ACC112 (cell line): ENCODE data around the gene NXNL1.
A peak's percentile ranks its signal among the peaks of the same experiment; 100 is the strongest.
"Not testable (repeated sequence)": the region's sequence is repeated elsewhere in the genome, so short reads cannot be mapped to it uniquely, and the experiment has no call there.

Experiments
- H2AFZ ChIP-seq: fragments of 200-600 bp; sonication (generic); one replicate; pipeline ENCODE4 v1.6.0; 2017; ENCODE audit warnings: antibody characterized with exemption, low read length; ENCODE audit not compliant: unreplicated experiment
- H3K27ac ChIP-seq: fragments of 200-600 bp; sonication (generic); 2 replicates; pipeline ENCODE4 v1.5.1; 2014; ENCODE audit warnings: low read depth, mild to moderate bottlenecking, antibody characterized with exemption, low read length, moderate library complexity
- H3K27me3 ChIP-seq: fragments of 200-600 bp; sonication (generic); 2 replicates; pipeline ENCODE4 v1.6.1; 2014; ENCODE audit warnings: mild to moderate bottlenecking, antibody characterized with exemption, low read length, moderate library complexity, mixed read lengths; ENCODE audit not compliant: insufficient read depth
- H3K36me3 ChIP-seq: fragments of 200-600 bp; sonication (generic); 2 replicates; pipeline ENCODE4 v1.6.1; 2016; ENCODE audit warnings: mild to moderate bottlenecking, antibody characterized with exemption, low read length, moderate library complexity, mixed read lengths; ENCODE audit not compliant: insufficient read depth
- H3K4me1 ChIP-seq: fragments of 200-600 bp; sonication (generic); one replicate; pipeline ENCODE4 v1.6.1; 2016; ENCODE audit warnings: low read length, mixed read lengths; ENCODE audit not compliant: insufficient read depth, unreplicated experiment, control insufficient read depth
- H3K4me3 ChIP-seq: fragments of 200-600 bp; sonication (generic); 2 replicates; pipeline ENCODE4 v1.5.1; 2014; ENCODE audit warnings: mild to moderate bottlenecking, low read depth, low read length
- H3K79me2 ChIP-seq: fragments of 200-600 bp; sonication (generic); one replicate; pipeline ENCODE4 v1.6.0; 2016; ENCODE audit warnings: low read length; ENCODE audit not compliant: control insufficient read depth, unreplicated experiment, insufficient read depth

Gene NXNL1

GRCh38 chr19:17460372-17461230 is at the start of gene NXNL1:
NXNL1 (minus strand) TSS chr19:17460926; CDS start chr19:17460869, 57 bp downstream.
- Histone ChIP-seq H3K27me3 (peaks cover 4% of the 10 kb centered on the region; the same call in 1 of the 2 replicates), H3K4me1 (no peaks in the 10 kb centered on the region), H2AFZ (no peak within 1 kb of the TSS), H3K79me2 (no peaks in the 10 kb centered on the region), H3K4me3 (no peak within 1 kb of the TSS), H3K27ac (no peak within 1 kb of the TSS), H3K36me3 (no peaks in the 10 kb centered on the region)

DNA sequence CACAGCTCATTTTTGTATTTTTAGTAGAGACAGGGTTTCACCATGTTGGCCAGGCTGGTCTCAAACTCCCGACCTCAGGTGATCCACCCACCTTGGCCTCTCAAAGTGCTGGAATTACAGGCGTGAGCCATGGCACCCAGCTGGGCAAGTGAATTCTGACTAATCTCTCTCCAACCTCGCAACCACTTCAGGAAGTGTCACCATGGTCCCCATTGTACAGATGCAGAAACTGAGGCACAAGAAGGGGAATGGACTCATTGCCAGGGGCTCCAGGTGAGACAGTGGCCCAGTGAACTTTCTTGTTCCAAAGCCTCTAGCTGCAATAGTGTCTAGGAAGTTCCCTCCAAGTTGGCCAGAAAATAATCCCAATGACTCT is 47.8 kb upstream of the NXNL1 start:
- H2AFZ ChIP-seq, H3K4me1 ChIP-seq, H3K27me3 ChIP-seq, H3K36me3 ChIP-seq: not testable (repeated sequence)
- peaks cover 41% of the 10 kb centered on the region for H3K79me2 ChIP-seq
- peak overlapping the region; percentile 100 for H3K27ac ChIP-seq
- peak overlapping the region; percentile 65; the same call in 1 of the 2 replicates for H3K4me3 ChIP-seq

DNA sequence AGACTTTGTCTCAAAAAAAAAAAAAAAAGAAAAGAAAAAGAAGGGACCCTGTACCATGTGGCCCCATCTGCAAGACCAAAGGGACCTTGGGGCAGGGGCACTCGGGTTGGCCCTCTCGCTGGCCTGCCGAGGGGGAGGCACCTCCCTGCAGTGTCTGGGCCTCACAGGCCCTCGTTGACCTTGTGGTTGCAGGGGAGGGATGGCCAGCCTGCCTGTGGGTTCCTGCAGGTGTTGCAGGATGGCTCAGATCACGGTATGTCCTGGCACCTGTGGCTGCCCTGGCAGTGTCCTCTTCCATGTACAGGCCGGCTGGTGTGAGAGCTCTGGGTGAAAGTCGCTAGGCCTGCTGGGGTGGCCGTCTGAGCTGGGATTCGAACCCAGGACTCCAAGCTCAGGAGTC is 46.0 kb upstream of the NXNL1 start:
- H3K27ac ChIP-seq = no peak overlapping the region

DNA sequence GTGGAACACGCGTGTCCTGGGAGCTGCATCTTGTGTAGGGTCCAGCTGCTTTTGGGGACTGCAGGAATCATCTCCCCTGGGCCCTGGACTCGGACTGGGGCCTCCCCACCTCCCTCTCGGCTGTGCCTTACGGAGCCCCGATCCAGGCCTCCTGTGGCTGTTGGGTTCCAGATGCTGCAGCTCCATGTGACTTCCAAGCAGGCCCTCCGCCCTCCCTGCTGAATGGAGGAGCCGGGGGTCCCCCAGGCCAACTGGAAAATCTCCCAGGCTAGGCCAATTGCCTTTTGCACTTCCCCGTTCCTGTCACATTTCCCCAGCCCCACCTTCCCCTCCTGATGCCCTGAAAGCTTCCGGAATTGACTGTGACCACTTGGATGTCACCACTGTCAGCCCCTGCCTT is 44.5 kb upstream of the NXNL1 start:
- Histone ChIP-seq H3K4me1 (peaks cover 11% of the 10 kb centered on the region), H2AFZ (no peak overlapping the region), H3K79me2 (peaks cover 31% of the 10 kb centered on the region), H3K36me3 (no peaks in the 10 kb centered on the region; the same call in 1 of the 2 replicates), H3K27ac (no peak overlapping the region), H3K4me3 (no peak overlapping the region), H3K27me3 (no peaks in the 10 kb centered on the region)

More for the DNA sequence above, 46.0 kb upstream of the NXNL1 start:
- no peak overlapping the region for H3K4me3 ChIP-seq
- H3K27me3 ChIP-seq = no peaks in the 10 kb centered on the region
- H3K4me1 ChIP-seq = peaks cover 7% of the 10 kb centered on the region
- no peak overlapping the region for H2AFZ ChIP-seq
- H3K79me2 ChIP-seq = peaks cover 36% of the 10 kb centered on the region
- H3K36me3 ChIP-seq = no peaks in the 10 kb centered on the region

GRCh38 chr19:17504456-17504855 is 43.7 kb upstream of the NXNL1 start:
- Histone ChIP-seq H3K27me3 (no peaks in the 10 kb centered on the region), H3K4me1 (peaks cover 18% of the 10 kb centered on the region), H3K79me2 (peaks cover 23% of the 10 kb centered on the region), H2AFZ (no peak overlapping the region), H3K4me3 (no peak overlapping the region), H3K27ac (no peak overlapping the region), H3K36me3 (no peaks in the 10 kb centered on the region; the same call in 1 of the 2 replicates)

GRCh38 chr19:17504030-17504429 is 43.3 kb upstream of the NXNL1 start:
- H3K4me1 ChIP-seq = peaks cover 18% of the 10 kb centered on the region
- peaks cover 20% of the 10 kb centered on the region for H3K79me2 ChIP-seq
- no peak overlapping the region for H3K27ac ChIP-seq
- H3K36me3 ChIP-seq = no peaks in the 10 kb centered on the region; the same call in 1 of the 2 replicates
- no peaks in the 10 kb centered on the region for H3K27me3 ChIP-seq
- H2AFZ ChIP-seq = no peak overlapping the region
- no peak overlapping the region for H3K4me3 ChIP-seq

- peaks cover 18% of the 10 kb centered on the region for H3K79me2 ChIP-seq
- no peak overlapping the region for H3K4me3 ChIP-seq
- H2AFZ ChIP-seq = no peak overlapping the region
- H3K27me3 ChIP-seq = no peaks in the 10 kb centered on the region
- peaks cover 14% of the 10 kb centered on the region for H3K4me1 ChIP-seq
- H3K27ac ChIP-seq = no peak overlapping the region
- H3K36me3 ChIP-seq = no peaks in the 10 kb centered on the region; the same call in 1 of the 2 replicates
Measured at GRCh38 chr19:17503240-17503639, 42.5 kb upstream of the NXNL1 start.

GRCh38 chr19:17500447-17501198 is 39.9 kb upstream of the NXNL1 start:
- H3K36me3 ChIP-seq = no peaks in the 10 kb centered on the region; the same call in 1 of the 2 replicates
- peaks cover 11% of the 10 kb centered on the region for H3K4me1 ChIP-seq
- H3K4me3 ChIP-seq = no peak overlapping the region
- no peaks in the 10 kb centered on the region for H3K27me3 ChIP-seq
- H3K27ac ChIP-seq = peak overlapping the region; percentile 54
- peaks cover 13% of the 10 kb centered on the region for H3K79me2 ChIP-seq
- H2AFZ ChIP-seq = no peak overlapping the region

DNA sequence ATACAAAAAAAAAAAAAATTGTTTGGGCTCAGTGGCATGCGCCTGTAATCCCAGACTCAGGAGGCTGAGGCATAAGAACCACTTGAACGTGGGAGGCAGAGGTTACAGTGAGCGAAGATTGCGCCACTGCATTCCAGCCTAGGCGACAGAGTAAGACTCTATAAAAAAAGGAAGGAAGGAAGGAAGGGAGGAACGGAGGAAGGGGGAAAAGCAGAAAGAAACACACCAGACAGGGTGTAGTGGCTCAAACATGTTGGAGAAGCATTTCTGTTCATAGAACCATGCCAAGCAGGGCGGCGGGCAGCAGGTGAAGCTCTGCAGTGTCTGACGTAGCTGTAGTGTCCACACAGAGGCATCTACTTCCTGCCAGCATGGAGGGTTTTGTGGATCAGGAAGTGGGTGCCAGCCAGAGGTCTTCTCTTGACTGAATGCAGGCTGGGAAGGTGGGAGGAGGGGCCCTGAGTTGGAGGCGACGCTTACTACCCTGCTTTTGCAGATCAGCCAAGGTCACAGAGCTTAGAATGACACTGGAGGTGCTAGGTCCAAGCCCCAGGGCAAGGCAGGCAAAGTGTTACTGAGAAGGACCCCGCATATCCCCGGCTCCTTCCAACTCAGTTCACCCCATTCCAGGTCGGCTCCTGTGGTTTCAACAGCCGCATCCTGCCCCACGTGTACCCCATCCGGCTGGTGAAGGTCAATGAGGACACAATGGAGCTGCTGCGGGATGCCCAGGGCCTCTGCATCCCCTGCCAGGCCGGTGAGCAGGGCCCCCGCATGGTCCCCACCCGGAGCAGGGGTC is 39.1 kb upstream of the NXNL1 start:
- no peak overlapping the region for H2AFZ ChIP-seq
- H3K27me3 ChIP-seq = no peaks in the 10 kb centered on the region
- no peak overlapping the region for H3K4me3 ChIP-seq
- peak overlapping the region; percentile 54 for H3K27ac ChIP-seq
- peaks cover 8% of the 10 kb centered on the region for H3K79me2 ChIP-seq
- H3K36me3 ChIP-seq = no peaks in the 10 kb centered on the region; the same call in 1 of the 2 replicates
- H3K4me1 ChIP-seq = peaks cover 11% of the 10 kb centered on the region

DNA sequence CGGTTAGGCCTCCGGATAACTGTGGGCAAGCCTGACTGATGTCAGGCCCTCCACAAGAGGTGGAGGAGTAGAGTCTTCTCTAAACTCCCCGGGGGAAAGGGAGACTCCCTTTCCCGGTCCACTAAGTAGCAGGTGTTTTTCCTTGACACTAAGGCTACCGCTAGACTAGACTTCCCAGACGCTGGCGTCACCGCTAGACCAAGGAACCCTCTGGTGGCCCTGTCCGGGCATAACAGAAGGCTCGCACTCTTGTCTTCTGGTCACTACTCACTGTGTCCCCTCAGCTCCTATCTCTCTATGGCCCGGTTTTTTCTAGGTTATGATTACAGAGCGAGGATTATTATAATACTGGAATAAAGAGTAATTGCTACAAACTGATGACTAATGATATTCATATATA is 38.3 kb upstream of the NXNL1 start:
- H2AFZ ChIP-seq, H3K79me2 ChIP-seq, H3K36me3 ChIP-seq, H3K27me3 ChIP-seq, H3K27ac ChIP-seq, H3K4me3 ChIP-seq: not testable (repeated sequence)
- peaks cover 11% of the 10 kb centered on the region for H3K4me1 ChIP-seq
